Neural progenitor cell (in vitro differentiated cells): ENCODE data around the gene NR1H4.

ENCODE experiments used
- EZH2 ChIP-seq: fragments of 200-600 bp; sonication (generic); IDR thresholded peaks from 2 replicates; pipeline ENCODE4 v1.6.1; 2017; ENCODE audit warnings: antibody characterized with exemption, mild to moderate bottlenecking, moderate library complexity
- EZH2phosphoT487 ChIP-seq: fragments of 200-600 bp; sonication (generic); IDR thresholded peaks from 2 replicates; pipeline ENCODE4 v1.6.1; 2017; ENCODE audit warnings: antibody characterized with exemption
- TF ChIP-seq, protein P1 (sequence below): fragments of 200-600 bp; sonication (generic); IDR thresholded peaks from 2 replicates; pipeline ENCODE4 v1.5.1; 2017; ENCODE audit warnings: antibody characterized with exemption, mild to moderate bottlenecking

DNA sequence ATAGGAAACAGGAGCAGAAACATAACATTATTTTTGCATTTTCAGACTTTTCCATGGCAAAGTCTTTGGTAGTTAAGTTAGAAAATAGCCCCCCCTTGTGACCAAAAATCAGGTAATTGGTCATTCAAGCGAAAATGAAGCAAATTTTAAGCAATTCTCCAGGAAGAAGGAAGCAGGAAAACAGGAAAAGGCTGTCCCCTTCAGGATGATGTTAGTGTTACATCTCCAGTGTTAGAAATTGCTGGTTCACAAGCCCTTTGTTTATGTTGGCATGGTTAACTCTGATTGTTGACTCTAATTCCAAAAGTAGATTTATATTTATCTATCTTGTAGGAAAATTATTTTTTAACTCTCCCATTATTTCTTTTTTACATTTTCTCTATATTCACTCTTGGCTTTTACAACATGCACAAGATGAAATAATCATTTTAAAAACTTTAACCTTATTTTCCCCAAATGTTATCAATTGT lies 81.0 kb downstream of the NR1H4 start:
- TF ChIP-seq EZH2 (no peak), EZH2phosphoT487 (no peak)
- TF ChIP-seq, protein P1, sequence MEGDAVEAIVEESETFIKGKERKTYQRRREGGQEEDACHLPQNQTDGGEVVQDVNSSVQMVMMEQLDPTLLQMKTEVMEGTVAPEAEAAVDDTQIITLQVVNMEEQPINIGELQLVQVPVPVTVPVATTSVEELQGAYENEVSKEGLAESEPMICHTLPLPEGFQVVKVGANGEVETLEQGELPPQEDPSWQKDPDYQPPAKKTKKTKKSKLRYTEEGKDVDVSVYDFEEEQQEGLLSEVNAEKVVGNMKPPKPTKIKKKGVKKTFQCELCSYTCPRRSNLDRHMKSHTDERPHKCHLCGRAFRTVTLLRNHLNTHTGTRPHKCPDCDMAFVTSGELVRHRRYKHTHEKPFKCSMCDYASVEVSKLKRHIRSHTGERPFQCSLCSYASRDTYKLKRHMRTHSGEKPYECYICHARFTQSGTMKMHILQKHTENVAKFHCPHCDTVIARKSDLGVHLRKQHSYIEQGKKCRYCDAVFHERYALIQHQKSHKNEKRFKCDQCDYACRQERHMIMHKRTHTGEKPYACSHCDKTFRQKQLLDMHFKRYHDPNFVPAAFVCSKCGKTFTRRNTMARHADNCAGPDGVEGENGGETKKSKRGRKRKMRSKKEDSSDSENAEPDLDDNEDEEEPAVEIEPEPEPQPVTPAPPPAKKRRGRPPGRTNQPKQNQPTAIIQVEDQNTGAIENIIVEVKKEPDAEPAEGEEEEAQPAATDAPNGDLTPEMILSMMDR, result peak; percentile 94
